ENCODE measurements around the gene TRIM49D2.
"Not testable (repeated sequence)": the region's sequence is repeated elsewhere in the genome, so short reads cannot be mapped to it uniquely, and the experiment has no call there.

Gene TRIM49D2

GRCh38 chr11:89923764-89924163 lies at the start of gene TRIM49D2:
Gene TRIM49D2 (plus strand): TSS chr11:89924064. CDS start chr11:89926762, 2,698 bp downstream.
- not testable (repeated sequence) for DNase-seq (ENCODE audit: low read depth)

GRCh38 chr11:89877511-89877910 lies 46.4 kb upstream of the TRIM49D2 start:
- not testable (repeated sequence) for DNase-seq (ENCODE audit: low read depth)

GRCh38 chr11:89893245-89893644 lies 30.6 kb upstream of the TRIM49D2 start:
- DNase-seq (ENCODE audit: low read depth) = not testable (repeated sequence)

GRCh38 chr11:89900809-89901208 lies 23.1 kb upstream of the TRIM49D2 start:
- not testable (repeated sequence) for DNase-seq (ENCODE audit: low read depth)

- DNase-seq (ENCODE audit: low read depth) = no peak
Observed at GRCh38 chr11:89922195-89922660, 1.6 kb upstream of the TRIM49D2 start, which contains the start of gene TRIM49D1. Gene TRIM49D1 (minus strand): TSS chr11:89922245. CDS start chr11:89917710, 4,535 bp downstream.

- DNase-seq (ENCODE audit: low read depth) = not testable (repeated sequence)
Observed at GRCh38 chr11:89960833-89961232, 37.0 kb downstream of the TRIM49D2 start.

GRCh38 chr11:89965737-89966136 lies 41.9 kb downstream of the TRIM49D2 start, which contains the start of gene TRIM64:
Gene TRIM64 (plus strand): TSS chr11:89966037. CDS start chr11:89968504, 2,467 bp downstream.
- DNase-seq (ENCODE audit: low read depth) = not testable (repeated sequence)

All from activated T-cell treated with anti-CD3 and anti-CD28 coated beads for 48 hours (primary cell).